ENCODE results near the gene AP1S2.
"Not testable (repeated sequence)": the region's sequence is repeated elsewhere in the genome, so short reads cannot be mapped to it uniquely, and the experiment has no call there.

The AP1S2 gene

DNA sequence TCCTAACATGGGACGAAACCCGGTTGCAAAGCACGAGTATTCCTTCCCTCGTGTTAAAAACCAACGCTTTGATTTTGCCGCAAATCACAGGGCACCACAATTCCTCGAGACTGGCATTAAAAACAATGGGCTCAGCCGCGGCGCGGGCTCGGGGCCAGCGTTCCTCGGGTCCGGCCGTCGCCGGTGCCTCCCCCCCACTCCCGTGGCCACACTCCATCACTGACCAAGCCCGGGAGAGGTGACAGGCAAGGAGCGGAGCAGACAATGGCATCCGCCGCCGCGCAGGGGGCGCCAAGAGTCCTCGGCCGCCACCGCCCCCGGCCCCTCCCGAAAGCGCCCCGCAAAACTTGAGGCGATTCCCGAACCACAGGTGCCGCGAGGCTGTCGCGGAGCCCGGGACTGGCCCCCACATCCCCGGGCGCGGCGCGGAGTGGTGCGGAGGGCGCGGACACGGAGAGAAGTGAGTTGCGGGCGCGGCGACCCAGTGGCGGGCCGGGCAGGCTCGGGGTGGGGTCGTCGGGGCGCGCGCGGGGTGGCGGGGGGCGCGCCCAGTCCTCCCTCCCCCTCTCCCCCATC lies 445 bp downstream of the AP1S2 start:
- peak; percentile 6 for DNase-seq

DNA sequence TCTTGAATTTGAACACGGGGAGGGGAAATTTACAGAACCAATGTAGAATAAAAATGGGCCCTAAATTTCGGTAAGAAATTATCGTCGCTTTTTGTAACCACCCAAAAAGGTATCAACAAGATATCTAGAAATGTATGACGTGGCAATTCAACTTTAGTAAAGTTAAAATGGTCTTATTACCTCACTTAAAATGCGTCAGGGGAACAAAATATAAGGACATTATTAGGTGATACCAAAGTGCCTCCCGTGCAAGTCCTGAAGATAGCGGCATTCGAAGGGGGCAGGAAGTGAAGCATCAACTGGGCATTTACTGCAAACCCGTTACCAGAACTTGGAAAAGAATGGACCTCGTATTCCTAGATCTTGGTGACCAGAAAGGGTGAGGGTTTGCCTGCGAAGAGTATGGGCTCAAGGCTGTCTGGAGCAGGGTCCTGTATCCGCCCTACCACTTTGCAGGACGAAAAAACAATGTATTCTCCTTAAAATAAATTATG lies 980 bp downstream of the AP1S2 start:
- DNase-seq = no peak

DNA sequence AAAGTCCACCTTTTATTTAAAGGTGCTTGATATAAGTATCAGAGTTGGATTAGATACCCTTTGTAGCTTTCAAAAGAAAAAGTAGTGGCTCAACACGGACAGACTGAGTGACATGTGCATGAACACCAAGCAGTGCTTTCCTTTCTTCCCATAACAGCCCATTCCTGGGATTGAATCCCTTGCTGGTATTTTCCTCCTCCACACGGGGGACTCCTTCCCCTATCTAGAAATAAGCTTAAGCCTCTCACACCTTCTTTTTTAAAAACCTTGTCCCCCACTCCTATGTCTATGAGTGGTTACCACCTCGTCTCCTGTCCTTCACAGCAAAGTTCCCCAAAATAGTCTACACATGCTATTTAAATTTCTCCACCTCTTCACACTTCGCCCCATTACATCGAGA lies 5.1 kb downstream of the AP1S2 start:
- DNase-seq = peak; percentile 2

DNA sequence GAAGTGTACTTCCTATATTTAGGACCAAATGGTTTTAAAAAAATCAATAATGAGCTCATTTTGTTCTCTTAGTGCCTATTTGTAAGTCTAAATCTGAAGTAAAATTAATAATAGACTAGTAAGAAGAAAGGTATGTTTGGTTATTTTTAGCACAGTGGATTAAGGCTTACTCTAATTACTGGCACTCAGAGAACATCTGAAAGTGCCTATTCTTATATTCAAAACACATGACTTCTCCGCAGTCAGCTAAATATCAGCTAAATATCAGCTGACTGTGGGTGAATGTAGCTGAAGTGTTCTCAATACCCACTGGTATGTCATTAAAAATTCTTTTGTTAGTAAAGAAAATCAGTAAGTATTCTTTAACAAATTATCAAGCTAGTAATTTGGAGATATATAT lies 6.0 kb downstream of the AP1S2 start:
- no peak for DNase-seq

DNA sequence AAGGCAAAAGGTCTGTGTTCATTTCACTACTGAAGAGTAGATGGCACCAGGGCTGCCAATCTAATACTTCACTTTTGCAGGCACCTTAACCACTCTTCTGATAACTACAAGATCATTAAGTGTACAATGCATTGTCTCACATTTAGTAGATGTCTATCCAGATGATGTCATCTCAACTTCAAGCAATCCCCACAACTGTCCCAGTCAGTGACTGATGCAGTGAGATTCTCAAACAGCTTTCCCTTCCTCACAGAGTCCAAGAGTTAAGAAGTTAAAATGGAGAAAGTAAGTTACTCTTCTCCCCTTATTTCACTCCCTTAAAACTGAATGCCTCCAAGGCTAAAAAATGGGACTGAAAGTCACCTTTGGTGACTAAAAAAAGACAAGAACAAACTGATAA lies 10.7 kb downstream of the AP1S2 start:
- no peak for DNase-seq

DNA sequence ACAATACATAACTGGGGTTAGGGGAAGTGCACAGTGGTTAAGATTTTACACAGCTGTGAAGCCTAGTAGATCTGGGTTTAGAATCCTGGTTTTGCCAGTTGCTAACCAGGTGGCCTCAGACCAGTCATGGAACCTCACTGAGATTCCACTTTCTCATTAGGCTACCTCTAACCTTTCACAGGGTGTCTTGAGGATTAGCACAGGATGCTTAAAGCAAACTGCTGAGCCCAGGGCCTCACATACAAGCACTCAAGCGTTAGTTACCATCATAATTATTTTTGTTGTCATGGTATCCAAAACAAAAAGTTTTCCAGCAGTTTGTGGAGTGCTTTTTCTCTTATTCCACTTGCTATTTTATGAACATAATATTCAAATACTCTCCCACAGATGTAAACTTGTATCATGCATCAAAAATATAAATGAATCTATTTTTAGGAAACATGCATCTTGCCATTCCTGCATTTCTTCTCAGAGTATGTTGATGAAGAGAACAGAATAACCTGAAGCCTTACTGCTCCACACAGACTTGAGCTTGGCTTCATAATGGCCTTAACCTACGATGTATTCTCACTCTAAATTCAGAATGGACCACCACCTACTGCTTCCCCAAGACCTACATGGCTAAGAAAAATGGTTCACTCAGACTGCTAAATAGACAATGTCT lies 12.6 kb downstream of the AP1S2 start:
- no peak for DNase-seq

DNA sequence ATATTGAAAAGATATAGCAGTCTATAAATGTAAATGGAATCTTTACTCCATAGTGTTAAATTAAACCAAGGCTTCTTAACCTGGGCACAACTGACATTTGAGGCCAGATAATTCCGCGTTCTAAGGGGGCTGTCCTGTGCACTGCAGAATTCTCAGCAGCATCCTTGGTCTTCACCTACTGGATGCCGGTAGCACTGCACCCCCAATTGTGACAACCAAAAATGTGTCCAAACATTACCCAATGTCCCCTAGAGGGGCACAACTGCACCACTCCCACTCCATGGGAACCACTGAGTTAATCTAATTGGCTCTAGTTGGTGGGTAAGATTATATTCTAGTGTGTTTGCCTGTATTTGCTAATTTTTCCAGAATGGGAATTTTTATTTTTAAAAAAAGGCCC lies 16.6 kb downstream of the AP1S2 start:
- no peak for DNase-seq

DNA sequence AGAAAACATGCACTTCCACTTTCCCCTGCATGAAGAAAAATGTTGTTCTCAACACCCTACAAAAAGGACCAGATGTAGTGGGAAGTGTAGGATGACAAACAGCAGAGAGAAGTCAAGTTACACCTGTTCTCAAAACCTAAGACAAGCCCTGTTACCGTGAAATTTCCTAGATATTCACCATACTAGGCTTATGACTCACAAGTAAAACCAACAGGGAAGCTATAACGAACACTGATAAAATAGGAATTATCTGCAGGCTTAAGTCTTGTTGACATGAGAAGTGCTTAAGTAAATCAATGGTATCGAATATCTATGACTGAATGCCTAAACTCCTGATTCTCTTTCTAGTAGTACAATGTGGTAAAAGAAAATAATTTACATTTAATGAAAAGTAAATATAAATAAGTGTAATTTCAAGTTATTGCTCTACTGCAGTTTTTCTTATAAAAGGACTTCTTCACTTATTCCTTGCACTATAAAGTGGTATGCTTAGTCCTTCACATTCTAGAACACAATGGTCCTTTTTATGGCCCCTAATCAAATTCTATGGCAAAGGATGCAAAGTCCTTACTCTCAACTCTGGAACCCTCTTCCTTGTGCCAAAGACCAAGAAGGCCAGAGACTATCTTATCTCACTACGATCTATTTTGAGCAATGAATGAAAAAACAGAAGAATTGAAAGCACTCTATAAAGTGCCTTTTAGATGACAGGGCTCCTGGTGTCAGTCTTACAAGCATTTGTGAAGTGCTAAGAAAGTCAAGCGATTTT lies 19.6 kb downstream of the AP1S2 start:
- no peak for DNase-seq

DNA sequence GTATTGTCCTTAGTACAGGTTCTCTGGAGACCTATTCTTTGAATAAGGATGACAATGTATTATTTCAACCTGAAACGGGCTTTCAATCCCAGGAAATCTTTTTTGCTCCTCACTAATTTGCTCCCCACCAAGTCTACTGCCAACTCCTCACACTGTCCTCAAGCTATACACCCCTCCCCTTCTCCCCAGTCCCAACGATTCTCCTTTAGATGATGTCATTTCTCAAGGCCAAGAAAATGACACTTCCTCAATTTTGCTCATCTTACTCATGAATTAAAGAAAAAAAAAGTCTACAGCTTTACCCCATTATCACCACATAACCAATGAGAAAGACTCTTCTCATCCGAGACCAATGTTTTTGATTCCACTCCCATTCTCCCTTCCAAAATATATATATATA lies 20.6 kb downstream of the AP1S2 start:
- DNase-seq = no peak

DNA sequence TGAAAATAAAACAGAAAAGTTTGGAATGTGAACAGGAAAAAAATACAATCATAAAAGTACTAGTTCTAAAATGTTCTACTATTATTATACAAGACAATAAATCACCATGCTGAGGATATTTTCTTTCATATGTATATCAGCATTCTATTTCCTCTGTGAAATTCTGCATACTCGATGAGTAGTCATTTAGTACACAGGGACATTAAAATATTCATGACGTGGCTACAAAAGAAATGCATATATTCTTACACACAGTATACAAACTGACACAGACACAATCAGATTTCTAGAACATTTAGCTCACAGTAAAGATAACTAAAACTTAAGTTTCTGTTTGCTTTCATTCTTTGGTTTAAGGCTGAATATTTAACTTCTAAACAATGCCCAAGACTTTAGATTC lies 23.3 kb downstream of the AP1S2 start:
- DNase-seq = not testable (repeated sequence)

DNA sequence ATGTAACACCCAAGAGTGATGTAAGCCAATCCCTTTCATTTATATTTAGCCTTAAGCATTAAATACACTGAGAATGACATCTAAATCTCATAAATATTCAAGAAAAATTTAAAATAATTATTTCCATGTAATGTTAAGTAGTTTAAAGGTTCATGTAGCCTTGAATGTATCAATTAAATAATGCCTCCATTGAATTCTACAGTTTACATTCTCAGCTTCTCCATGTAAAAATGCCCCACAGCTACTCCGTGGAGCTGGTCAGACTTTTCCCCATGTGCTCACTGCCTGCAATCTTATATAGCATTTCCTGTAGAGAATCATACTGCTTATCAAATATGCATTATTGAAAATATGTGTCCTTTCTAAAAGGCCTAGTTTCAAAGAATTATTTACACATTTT lies 25.4 kb downstream of the AP1S2 start:
- no peak for DNase-seq

DNA sequence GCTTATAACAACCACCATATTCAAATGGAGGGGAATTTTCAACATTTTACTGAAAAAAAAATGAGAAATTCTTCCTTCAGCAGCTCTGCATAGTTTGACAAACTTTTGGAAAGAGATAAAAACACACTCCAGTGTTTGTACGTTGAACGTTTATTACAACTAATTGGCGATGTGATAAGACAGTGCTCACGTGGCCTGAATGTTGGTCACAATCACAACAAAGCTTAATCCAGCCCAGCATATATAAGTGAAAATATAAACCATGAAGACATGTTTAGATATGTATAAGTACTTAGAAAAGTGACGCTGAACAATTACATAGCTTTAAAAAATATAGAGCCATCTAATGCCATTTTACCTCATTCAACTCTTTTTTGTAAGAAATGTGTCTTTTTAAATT lies 28.7 kb downstream of the AP1S2 start:
- no peak for DNase-seq

DNA sequence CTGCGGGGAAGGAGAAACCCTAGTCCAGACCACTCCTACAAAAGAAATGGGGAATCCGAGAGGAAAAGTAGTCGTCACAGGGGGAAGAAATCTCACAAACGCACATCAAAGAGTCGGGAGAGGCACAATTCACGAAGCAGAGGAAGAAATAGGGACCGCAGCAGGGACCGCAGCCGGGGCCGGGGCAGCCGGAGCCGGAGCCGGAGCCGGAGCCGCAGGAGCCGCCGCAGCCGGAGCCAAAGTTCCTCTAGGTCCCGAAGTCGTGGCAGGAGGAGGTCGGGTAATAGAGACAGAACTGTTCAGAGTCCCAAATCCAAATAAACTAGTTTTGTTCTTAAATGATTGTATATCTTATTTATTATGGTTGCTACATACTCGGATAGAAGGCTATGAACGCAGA lies 31.7 kb downstream of the AP1S2 start:
- DNase-seq = no peak

DNA sequence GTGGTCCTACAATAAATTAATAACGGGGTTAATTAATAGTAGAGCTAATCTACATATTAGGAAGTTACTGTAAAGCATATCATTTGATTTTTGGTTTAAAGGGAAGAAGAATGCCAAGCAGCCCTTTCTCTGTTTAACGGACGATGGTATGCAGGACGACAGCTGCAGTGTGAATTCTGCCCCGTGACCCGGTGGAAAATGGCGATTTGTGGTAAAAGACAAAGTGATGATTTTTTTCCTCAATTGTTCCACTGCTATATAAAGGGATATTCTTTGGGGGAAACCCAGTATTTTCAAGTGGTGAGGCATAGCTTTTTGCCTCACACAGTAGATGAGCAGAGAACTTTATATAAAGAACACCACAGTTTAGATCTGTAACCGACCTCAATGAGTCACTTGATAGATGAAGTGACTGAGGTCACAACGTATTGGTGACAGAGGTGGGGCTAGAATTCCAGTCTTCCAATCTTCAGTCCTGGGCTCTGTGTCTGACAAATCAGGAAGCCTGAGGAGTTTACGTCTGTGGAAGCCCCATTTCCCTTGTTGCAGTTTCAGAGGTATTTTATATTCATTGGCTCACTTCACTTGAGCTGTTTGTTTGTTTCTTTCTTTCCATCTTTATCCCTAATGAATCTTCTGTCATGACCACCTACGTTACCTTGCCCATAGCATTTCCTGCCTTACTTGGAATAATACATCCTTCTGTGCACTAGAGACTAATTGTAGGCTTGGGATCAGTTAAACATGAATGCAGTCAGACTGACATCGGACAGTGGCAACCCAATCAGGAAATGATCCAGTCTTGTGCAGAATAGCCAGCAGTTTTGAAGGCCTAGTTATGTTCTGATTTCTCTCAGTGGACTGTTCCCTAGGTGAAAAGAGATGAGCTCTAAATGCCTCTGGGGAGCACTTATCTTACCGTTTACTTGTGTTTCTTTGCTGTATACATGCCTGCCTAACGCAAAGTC lies 34.2 kb downstream of the AP1S2 start:
- no peak for DNase-seq

DNA sequence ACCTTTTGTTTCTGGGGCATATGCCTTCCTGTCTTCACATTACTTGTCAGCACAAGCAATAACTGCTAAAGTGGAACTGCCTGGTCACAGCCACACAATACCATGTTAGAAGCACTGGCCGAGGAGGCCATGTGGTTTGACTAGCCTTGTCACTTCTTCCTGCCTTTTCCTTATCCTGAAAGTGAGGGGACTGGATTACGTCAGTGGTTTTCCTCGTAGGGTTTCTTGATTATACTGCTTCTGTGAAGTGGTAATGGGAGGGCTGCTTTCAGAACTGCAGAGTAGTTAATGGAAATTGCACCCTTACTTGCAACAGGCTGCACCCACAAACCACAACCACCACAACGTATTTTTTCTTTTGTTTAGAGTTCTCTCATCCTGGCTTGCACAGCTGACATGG lies 37.7 kb downstream of the AP1S2 start:
- no peak for DNase-seq

DNA sequence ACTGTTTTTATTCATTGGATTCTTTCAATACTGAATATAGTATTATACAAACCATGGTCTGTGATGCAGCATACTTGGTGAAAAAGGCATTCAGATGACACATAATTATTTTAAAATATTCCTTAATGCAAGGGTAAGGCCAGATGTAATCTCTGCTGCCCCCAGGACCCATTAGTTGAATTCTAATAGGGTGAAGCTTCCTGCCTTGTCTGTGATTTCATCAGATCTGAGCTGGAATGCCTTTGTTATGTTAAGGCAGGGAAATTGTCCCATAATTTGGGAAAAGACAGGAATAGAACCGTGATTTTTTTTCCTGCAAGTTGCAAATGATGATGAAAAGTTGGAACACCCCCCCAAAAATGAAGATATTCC lies 38.2 kb downstream of the AP1S2 start:
- DNase-seq = no peak

DNA sequence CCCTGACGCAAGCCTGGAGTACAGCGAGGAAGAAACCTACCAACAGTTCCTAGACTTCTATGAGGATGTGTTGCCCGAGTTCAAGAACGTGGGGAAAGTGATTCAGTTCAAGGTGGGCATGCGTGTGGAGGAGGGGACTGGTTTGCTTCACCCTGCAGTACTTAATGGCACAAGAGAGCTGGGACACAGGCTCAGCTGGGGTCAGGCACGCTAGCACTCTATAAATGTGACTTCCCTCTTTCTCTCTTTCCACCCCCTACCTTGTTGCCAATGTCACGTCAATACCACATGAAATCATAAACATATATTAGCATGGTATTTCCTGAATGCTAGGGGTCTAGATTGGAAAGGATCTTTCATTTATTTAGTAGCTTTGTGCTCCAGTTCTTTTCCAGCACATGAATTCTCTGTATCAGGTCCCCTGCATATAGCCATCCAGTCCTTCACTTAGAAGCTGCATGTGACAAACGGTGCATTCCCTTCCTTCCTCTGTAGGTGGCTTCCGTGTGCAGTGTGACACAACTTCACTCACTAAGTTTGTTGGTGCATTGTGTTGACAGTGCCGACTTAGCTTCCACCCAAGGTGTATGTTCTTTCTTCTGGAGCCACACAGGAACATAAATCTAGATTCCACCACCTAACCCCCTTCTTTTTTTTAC lies 38.7 kb downstream of the AP1S2 start:
- DNase-seq = no peak

DNA sequence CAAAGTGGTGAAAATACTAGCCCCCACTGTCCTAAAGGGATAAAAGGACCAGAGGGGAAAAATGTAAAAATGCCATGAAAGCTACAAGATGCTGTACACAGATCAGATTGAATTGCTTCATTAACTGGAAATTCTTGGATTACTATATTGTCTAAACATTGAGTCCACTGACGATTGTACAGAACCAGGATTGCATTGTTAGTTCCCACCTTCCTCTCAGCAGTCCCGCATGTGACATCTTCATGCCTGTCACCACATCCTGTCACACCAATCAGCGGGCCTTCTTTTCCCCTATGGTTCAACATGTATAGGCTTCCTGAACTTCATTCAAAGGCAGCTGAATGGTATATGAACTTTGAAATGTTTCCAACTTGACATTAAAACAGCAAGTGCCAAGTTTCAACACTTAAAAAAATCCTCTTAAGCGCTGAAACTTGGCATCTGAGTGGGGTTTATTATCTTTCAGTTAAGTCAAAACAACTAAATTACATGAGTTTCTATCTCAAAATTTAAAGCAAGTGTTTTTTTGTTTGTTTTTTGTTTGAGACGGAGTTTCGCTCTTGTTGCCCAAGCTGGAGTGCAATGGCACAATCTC lies 39.7 kb downstream of the AP1S2 start:
- no peak for DNase-seq

DNA sequence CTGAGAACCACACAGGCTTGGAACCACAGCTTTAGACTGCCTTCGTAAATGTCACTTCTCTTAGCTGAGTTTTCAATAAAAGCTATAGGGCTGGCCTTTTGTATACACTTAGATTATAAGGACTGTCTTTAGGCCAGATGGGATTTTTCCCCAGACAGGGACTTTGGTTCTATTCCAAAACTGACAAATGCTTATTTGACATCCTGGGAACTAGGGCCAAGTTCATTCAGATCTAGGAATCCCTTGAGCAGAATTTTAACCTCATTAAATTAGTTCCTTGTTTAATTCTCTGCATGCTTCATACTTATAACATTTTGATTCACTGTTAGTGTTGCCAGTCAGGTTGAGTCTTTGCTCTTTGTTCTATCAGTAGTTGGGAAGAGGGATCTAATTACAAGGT lies 41.2 kb downstream of the AP1S2 start:
- no peak for DNase-seq

DNA sequence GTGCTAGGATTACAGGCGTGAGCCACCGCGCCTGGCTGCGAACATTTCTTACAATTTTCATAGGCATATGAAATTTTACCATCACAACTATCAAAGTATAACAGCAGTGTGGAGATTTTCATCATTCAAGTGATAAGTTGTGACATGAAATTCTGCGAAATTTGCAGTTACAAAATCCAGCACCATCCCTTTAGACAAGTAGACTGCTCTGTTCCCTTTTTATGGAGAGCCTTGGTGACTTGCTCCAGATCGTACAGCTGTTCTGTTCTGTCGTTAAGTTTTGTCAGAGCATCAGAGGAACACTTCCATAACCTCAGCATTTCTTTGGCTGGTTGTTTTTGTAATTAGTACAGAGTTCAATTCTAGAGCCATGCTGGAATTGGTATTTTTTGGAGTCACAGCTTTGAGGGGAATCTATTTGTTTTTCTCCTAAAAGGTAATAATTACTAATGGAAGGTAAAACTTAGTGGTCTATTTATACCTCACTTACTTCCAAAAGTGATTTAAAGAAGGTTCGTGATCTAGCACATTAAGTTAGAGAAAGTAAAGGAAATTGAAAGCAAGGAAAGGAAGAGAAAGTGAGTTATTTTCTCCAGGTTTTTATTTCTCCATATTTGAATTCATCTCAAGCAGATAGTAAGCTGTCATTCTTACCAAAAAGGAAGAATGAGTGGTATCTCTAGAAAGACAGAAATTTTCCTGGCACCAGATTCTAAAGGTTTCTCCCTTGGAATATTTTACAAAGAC lies 42.2 kb downstream of the AP1S2 start:
- no peak for DNase-seq

DNA sequence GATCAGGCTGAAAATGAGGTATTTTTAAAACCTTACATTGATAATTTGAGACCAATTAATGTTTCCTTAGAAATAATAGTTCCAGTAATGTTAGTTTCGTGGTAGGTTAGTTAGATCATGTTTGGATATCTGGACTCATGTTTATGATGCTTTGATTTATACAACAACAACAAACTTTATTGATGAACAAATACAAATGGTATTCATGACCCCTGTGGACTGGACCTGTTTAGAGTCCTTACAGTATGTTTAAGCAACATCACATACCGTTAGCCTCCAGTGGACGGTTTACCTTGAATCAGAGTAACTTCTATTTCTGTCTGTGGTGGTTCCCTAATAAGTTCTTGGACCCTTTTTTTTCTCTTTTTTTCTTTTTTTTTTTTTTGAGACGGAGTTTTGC lies 46.4 kb downstream of the AP1S2 start:
- DNase-seq = no peak

Measured in NCI-H524 treated with DMSO at 0.1 percent for 48 hours (cell line).